ENCODE results near the gene CRACR2B.

CRACR2B gene

GRCh38 chr11:862696-863022 lies 34.9 kb downstream of the CRACR2B start:
- no peaks in the 10 kb centered on the region for H3K79me2 ChIP-seq (ENCODE audit: low read length)
- H3K4me1 ChIP-seq (ENCODE audit: low read length): no peaks in the 10 kb centered on the region
- no peaks in the 10 kb centered on the region for H3K9me3 ChIP-seq (replicated peaks; ENCODE audit: insufficient read depth, low read length)
- H3K27ac ChIP-seq (ENCODE audit: low read length): no peak overlapping the region
- no peak for TF ChIP-seq EZH2 (optimal IDR thresholded peaks at IDR 0.05; ENCODE audit: low read depth, low read length)
- TF ChIP-seq CTCF (IDR thresholded peaks at IDR 0.05; ENCODE audit: low read length): no peak
- no peak for TF ChIP-seq EZH2phosphoT487 (IDR thresholded peaks at IDR 0.05; ENCODE audit: low read length)
- no peak overlapping the region for H2AFZ ChIP-seq (ENCODE audit: low read length)
- no peaks in the 10 kb centered on the region for H3F3A ChIP-seq (ENCODE audit: insufficient read depth, low read length)
- H4K20me1 ChIP-seq (ENCODE audit: insufficient read depth, low read length): no peaks in the 10 kb centered on the region
- H3K4me3 ChIP-seq (ENCODE audit: low read length): no peak overlapping the region
- no peaks in the 10 kb centered on the region for H3K36me3 ChIP-seq (replicated peaks; ENCODE audit: insufficient read depth, low read length)
- no peak for DNase-seq
- no peak overlapping the region for H3K9ac ChIP-seq (ENCODE audit: low read length)
- no peaks in the 10 kb centered on the region for H3K9me2 ChIP-seq (replicated peaks; ENCODE audit: insufficient read depth, low read length)
- no peak overlapping the region for H3K4me2 ChIP-seq (ENCODE audit: low read depth, low read length)
- peaks cover 45% of the 10 kb centered on the region for H3K27me3 ChIP-seq (replicated peaks; ENCODE audit: insufficient read depth, low read length)

- Histone ChIP-seq H3K9me3 (replicated peaks; ENCODE audit: insufficient read depth, low read length) (no peaks in the 10 kb centered on the region), H3K4me2 (ENCODE audit: low read depth, low read length) (no peak overlapping the region), H2AFZ (ENCODE audit: low read length) (no peak overlapping the region), H3K79me2 (ENCODE audit: low read length) (no peaks in the 10 kb centered on the region), H3F3A (ENCODE audit: insufficient read depth, low read length) (no peaks in the 10 kb centered on the region), H3K27me3 (replicated peaks; ENCODE audit: insufficient read depth, low read length) (peaks cover 39% of the 10 kb centered on the region), H3K27ac (ENCODE audit: low read length) (no peak overlapping the region), H3K9me2 (replicated peaks; ENCODE audit: insufficient read depth, low read length) (no peaks in the 10 kb centered on the region), H3K4me1 (ENCODE audit: low read length) (no peaks in the 10 kb centered on the region), H3K9ac (ENCODE audit: low read length) (no peak overlapping the region), H3K36me3 (replicated peaks; ENCODE audit: insufficient read depth, low read length) (no peaks in the 10 kb centered on the region), H3K4me3 (ENCODE audit: low read length) (no peak overlapping the region), H4K20me1 (ENCODE audit: insufficient read depth, low read length) (no peaks in the 10 kb centered on the region)
- TF ChIP-seq EZH2 (optimal IDR thresholded peaks at IDR 0.05; ENCODE audit: low read depth, low read length): no peak
- DNase-seq: no peak
Measured at GRCh38 chr11:863023-863909, 35.5 kb downstream of the CRACR2B start.

GRCh38 chr11:863910-864827 lies 36.5 kb downstream of the CRACR2B start:
- Histone ChIP-seq H2AFZ (ENCODE audit: low read length) (no peak overlapping the region), H3K4me2 (ENCODE audit: low read depth, low read length) (no peak overlapping the region), H3K27me3 (replicated peaks; ENCODE audit: insufficient read depth, low read length) (peaks cover 39% of the 10 kb centered on the region), H3K4me1 (ENCODE audit: low read length) (no peaks in the 10 kb centered on the region), H3K4me3 (ENCODE audit: low read length) (no peak overlapping the region), H3K9me2 (replicated peaks; ENCODE audit: insufficient read depth, low read length) (no peaks in the 10 kb centered on the region), H3K27ac (ENCODE audit: low read length) (no peak overlapping the region), H3K79me2 (ENCODE audit: low read length) (no peaks in the 10 kb centered on the region), H3K9me3 (replicated peaks; ENCODE audit: insufficient read depth, low read length) (no peaks in the 10 kb centered on the region), H3K36me3 (replicated peaks; ENCODE audit: insufficient read depth, low read length) (no peaks in the 10 kb centered on the region), H3K9ac (ENCODE audit: low read length) (no peak overlapping the region), H4K20me1 (ENCODE audit: insufficient read depth, low read length) (no peaks in the 10 kb centered on the region), H3F3A (ENCODE audit: insufficient read depth, low read length) (no peaks in the 10 kb centered on the region)
- TF ChIP-seq CTCF (IDR thresholded peaks at IDR 0.05; ENCODE audit: low read length) (no peak), EZH2 (optimal IDR thresholded peaks at IDR 0.05; ENCODE audit: low read depth, low read length) (no peak), EZH2phosphoT487 (IDR thresholded peaks at IDR 0.05; ENCODE audit: low read length) (no peak)
- no peak for DNase-seq
